Measurements from ENCODE around the gene PRPS1L1. TPM values are rescaled to one million over a fixed set of nuclear protein-coding genes. Genes with fewer than 3 reads are reported as not detected.

The PRPS1L1 gene
- total and polyA plus RNA-seq, 2 of the 8 experiments (the other 6 are each of a cell fraction or from before 2014, with no cell fraction given), result not detected

- POLR2A ChIA-PET (ENCODE audit: partially characterized antibody), result no interaction called here
- WGBS, 2 experiments (ENCODE audit: extremely low coverage in 1 of 2, insufficient coverage in 1 of 2, insufficient read length in 1 of 2, insufficient replicate concordance in 2 of 2, low coverage in 1 of 2, low lambda C conversion rate in 2 of 2, missing lambda C conversion rate in 1 of 2), result 55% methylated on average over 1 of the region's 1 CpG; no CpG with 5 or more reads in 1 of the 2 experiments
- Histone ChIP-seq H3K4me2 (ENCODE audit: insufficient read depth in 1 of 2, low read depth in 2 of 2, low read length in 2 of 2) (no peak overlapping the region), H2BK20ac (ENCODE audit: low read length) (no peak overlapping the region), H3K27ac (ENCODE audit: low read depth, low read length) (no peak overlapping the region), H4K8ac (ENCODE audit: extremely low read depth, insufficient read depth, low read length) (no peak overlapping the region), H2BK120ac (replicated peaks; ENCODE audit: low read depth, low read length) (no peak overlapping the region), H3K79me2 (ENCODE audit: control insufficient read depth in 1 of 2, insufficient read depth in 2 of 2, low read length in 2 of 2) (no peaks in the 10 kb centered on the region), H4K5ac (ENCODE audit: insufficient read length, low read depth, low read length) (no peak overlapping the region), H2BK15ac (ENCODE audit: low read length) (no peak overlapping the region), H4K91ac (replicated peaks; ENCODE audit: insufficient read length, low read length) (no peak overlapping the region), H3K18ac (ENCODE audit: extremely low read depth, low read length) (no peak overlapping the region), H3K79me1 (ENCODE audit: low read depth, low read length) (no peaks in the 10 kb centered on the region), H3K14ac (ENCODE audit: insufficient read length) (no peak overlapping the region), H2BK12ac (ENCODE audit: low read depth, low read length) (no peak overlapping the region), H3K27me3 (replicated peaks in 1 of 4; ENCODE audit: control insufficient read depth in 3 of 4, extremely low read depth in 1 of 4, insufficient read depth in 3 of 4, low read length in 3 of 4) (no peaks in the 10 kb centered on the region), H3K9me3 (ENCODE audit: insufficient read depth in 2 of 2, low read depth in 1 of 2, low read length in 1 of 2) (no peaks in the 10 kb centered on the region), H2AK5ac (ENCODE audit: low read depth, low read length) (no peak overlapping the region), H3K23ac (ENCODE audit: insufficient read length) (no peak overlapping the region), H3K4me1 (replicated peaks in 1 of 4; ENCODE audit: control insufficient read depth in 3 of 4, insufficient read depth in 4 of 4, low read length in 3 of 4) (no peaks in the 10 kb centered on the region), H3K4ac (replicated peaks; ENCODE audit: insufficient read length, low read depth, low read length) (no peak overlapping the region), H3K23me2 (ENCODE audit: low read depth, low read length) (no peaks in the 10 kb centered on the region), H4K20me1 (replicated peaks in 1 of 2; ENCODE audit: control insufficient read depth in 1 of 2, insufficient read depth in 2 of 2, low read length in 2 of 2) (no peaks in the 10 kb centered on the region), H3K4me3 (ENCODE audit: extremely low read depth in 1 of 4, insufficient read depth in 2 of 4, low read depth in 3 of 4, low read length in 4 of 4) (no peak overlapping the region), H2BK5ac (ENCODE audit: low read depth, low read length) (no peak overlapping the region), H3K56ac (replicated peaks; ENCODE audit: insufficient read length, low read depth, low read length) (no peak overlapping the region), H3K36me3 (ENCODE audit: control insufficient read depth in 2 of 4, insufficient read depth in 4 of 4, low read length in 3 of 4) (no peaks in the 10 kb centered on the region), H2AFZ (ENCODE audit: low read length) (no peak overlapping the region), H3K9ac (replicated peaks in 1 of 4; ENCODE audit: extremely low read depth in 1 of 4, low read depth in 3 of 4, low read length in 3 of 4) (no peak overlapping the region)
- TF ChIP-seq TAF1 (IDR thresholded peaks at IDR 0.05; ENCODE audit: low read depth, low read length), result no peak
- CTCF ChIA-PET (ENCODE audit: partially characterized antibody), result interaction anchor here (1.0 to 1.3 kb wide), 3 partner anchors 11 to 299 kb away, joined by 3 to 5 read pairs (median 3); no protein-coding TSS in a partner anchor
- DNase-seq (ENCODE audit: low read depth in 1 of 2, low spot score in 2 of 2), result no peak
- FAIRE-seq, result no peak
These were observed 31.0 kb downstream of the PRPS1L1 start for GRCh38 chr7:17996442-17997223.
